Gastrocnemius medialis (tissue), 4 donors: ENCODE measurements around the gene ELOVL7. TPM values are rescaled to one million over a fixed set of nuclear protein-coding genes. Genes with fewer than 3 reads are reported as not detected.

Source experiments
- ATAC-seq, 2 donors: fragments of 150-250 bp; one replicate each; pipeline ENCODE4 v1.9.1; 2016
- DNase-seq, 2 donors: peaks; one replicate each; pipeline ENCODE4 v3.0.0-alpha.2; 2019
- H3K27ac ChIP-seq, 4 donors: fragments of 200-600 bp; sonication (generic); 1 replicate in 1 of 4; 2 replicates in 3 of 4; pipeline ENCODE4 v1.5.1; 2016 to 2018; ENCODE audit warnings: mild to moderate bottlenecking in 2 of 4, moderate library complexity in 1 of 4
- H3K27me3 ChIP-seq, 3 donors: fragments of 200-600 bp; sonication (generic) in 2 of 3; 1 replicate in 1 of 3; 2 replicates in 2 of 3; pipeline versions ENCODE4 v1.5.1 to v1.6.0; 2016 to 2019; ENCODE audit warnings: mild to moderate bottlenecking in 1 of 3, moderate library complexity in 1 of 3
- H3K36me3 ChIP-seq, 2 donors: fragments of 200-600 bp; sonication (generic) in 1 of 2; one replicate each; pipeline ENCODE4 v1.5.1; 2017 to 2018
- H3K4me1 ChIP-seq, 2 donors: fragments of 200-600 bp; sonication (generic) in 1 of 2; one replicate each; pipeline ENCODE4 v1.5.1; 2016 to 2017; ENCODE audit warnings: mild to moderate bottlenecking in 2 of 2
- H3K4me3 ChIP-seq, 4 donors: fragments of 200-600 bp; sonication (generic) in 3 of 4; 1 replicate in 1 of 4; 2 replicates in 3 of 4; pipeline ENCODE4 v1.5.1; 2016 to 2019; ENCODE audit warnings: mild to moderate bottlenecking in 2 of 4
- H3K9me3 ChIP-seq, 3 donors: fragments of 200-600 bp; sonication (generic) in 2 of 3; 1 replicate in 1 of 3; 2 replicates in 2 of 3; pipeline ENCODE4 v1.5.1; 2016 to 2019
- POLR2A ChIP-seq, 2 donors: fragments of 450-650 bp; IDR thresholded peaks; one replicate each; pipeline ENCODE4 v1.6.1; 2017; ENCODE audit warnings: antibody characterized with exemption in 2 of 2, mild to moderate bottlenecking in 2 of 2, moderate library complexity in 2 of 2
- in situ Hi-C, 4 donors: fragments of 200-750 bp; cut with MboI; loops; one replicate each; pipeline versions ENCODE4 v1.15.0 to v1.8.0; 2017; ENCODE audit warnings: low sequenced_read_pairs in 4 of 4
- intact Hi-C: fragments of 100-400 bp; cut with DNase I; formaldehyde crosslinking; loops from one replicate; pipeline ENCODE4 v1.15.1; 2023; ENCODE audit warnings: low total_unique reads
- total RNA-seq, 4 donors: library from RNA; depleted of rRNA; stranded (reverse); fragments of >200 nt; gene quantifications; one replicate each; pipeline versions ENCODE4 v1.1.0 to v1.2.3, GENCODE V29; 2016
- TF ChIP-seq, protein P1 (sequence below), 5 experiments: fragments of 450-650 bp in 3 of 5; fragments of 200-600 bp in 2 of 5; sonication (generic) in 2 of 5; IDR thresholded peaks in 4 of 5; conservative IDR thresholded peaks in 1 of 5; 1 replicate in 4 of 5; 2 replicates in 1 of 5; pipeline ENCODE4 v1.5.1; 2016 to 2019; ENCODE audit warnings: antibody characterized with exemption in 5 of 5, mild to moderate bottlenecking in 3 of 5, moderate library complexity in 3 of 5

The ELOVL7 gene
- total RNA-seq, 4 donors from 2014 or later = 0.53 to 1.0 (median 0.83) TPM

DNA sequence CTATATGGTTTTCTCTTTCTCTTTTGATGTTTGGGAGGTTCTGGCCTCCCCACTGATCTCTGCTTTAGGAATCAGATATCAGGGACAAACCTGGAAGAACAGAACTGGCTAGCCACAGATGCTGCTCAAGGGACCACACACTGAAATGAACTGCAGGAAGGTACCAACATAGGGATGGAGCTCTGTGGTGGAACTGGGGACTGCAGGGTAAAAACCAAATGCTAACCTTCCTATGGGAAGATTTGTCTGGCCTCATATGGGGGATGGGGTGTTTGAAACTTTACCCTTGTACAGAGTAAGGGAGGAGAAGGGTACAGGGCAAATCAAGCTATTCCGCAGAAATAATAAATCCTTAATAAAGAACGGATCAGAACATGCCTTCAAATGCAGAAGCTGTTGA is 49.4 kb downstream of the ELOVL7 start:
- no peak overlapping the region for H3K27ac ChIP-seq
- no peaks in the 10 kb centered on the region for H3K27me3 ChIP-seq
- no peaks in the 10 kb centered on the region for H3K36me3 ChIP-seq
- no peaks in the 10 kb centered on the region for H3K9me3 ChIP-seq
- in situ Hi-C loops = no loop called here
- DNase-seq = no peak
- no peak overlapping the region for H3K4me3 ChIP-seq
- intact Hi-C loops = no loop called here
- TF ChIP-seq POLR2A (IDR thresholded peaks at IDR 0.05) = no peak
- TF ChIP-seq, protein P1, sequence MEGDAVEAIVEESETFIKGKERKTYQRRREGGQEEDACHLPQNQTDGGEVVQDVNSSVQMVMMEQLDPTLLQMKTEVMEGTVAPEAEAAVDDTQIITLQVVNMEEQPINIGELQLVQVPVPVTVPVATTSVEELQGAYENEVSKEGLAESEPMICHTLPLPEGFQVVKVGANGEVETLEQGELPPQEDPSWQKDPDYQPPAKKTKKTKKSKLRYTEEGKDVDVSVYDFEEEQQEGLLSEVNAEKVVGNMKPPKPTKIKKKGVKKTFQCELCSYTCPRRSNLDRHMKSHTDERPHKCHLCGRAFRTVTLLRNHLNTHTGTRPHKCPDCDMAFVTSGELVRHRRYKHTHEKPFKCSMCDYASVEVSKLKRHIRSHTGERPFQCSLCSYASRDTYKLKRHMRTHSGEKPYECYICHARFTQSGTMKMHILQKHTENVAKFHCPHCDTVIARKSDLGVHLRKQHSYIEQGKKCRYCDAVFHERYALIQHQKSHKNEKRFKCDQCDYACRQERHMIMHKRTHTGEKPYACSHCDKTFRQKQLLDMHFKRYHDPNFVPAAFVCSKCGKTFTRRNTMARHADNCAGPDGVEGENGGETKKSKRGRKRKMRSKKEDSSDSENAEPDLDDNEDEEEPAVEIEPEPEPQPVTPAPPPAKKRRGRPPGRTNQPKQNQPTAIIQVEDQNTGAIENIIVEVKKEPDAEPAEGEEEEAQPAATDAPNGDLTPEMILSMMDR (IDR thresholded peaks at IDR 0.05 in 4 of 5, conservative IDR thresholded peaks at IDR 0.05 in 1 of 5) = no peak
- ATAC-seq = no peak
- no peaks in the 10 kb centered on the region for H3K4me1 ChIP-seq

DNA sequence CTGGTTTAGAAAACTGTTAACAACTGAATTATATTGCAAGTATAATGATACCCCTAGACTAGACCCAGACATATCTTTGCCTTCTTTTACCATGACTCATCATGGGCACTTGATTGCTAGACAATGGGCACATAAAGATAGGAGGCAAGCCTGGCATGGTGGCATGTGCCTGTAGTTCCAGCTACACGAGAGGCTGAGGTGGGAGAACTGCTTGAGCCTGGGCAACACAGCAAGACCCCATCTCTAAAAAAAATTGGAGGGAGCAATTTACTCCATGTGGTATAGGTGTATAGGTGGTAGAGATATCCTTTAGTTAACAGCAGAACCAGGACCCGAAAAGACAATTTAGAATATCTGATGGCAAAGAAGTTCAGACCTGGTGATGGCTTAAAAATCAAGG is 51.6 kb downstream of the ELOVL7 start:
- H3K27me3 ChIP-seq = no peaks in the 10 kb centered on the region
- DNase-seq (no peak), ATAC-seq (no peak)
- no peaks in the 10 kb centered on the region for H3K36me3 ChIP-seq
- no peaks in the 10 kb centered on the region for H3K4me1 ChIP-seq
- no peaks in the 10 kb centered on the region for H3K9me3 ChIP-seq
- no peak for TF ChIP-seq POLR2A (IDR thresholded peaks at IDR 0.05)
- TF ChIP-seq, protein P1 (IDR thresholded peaks at IDR 0.05 in 4 of 5, conservative IDR thresholded peaks at IDR 0.05 in 1 of 5) = no peak
- no peak overlapping the region for H3K27ac ChIP-seq
- in situ Hi-C loops (no loop called here), intact Hi-C loops (no loop called here)
- no peak overlapping the region for H3K4me3 ChIP-seq

DNA sequence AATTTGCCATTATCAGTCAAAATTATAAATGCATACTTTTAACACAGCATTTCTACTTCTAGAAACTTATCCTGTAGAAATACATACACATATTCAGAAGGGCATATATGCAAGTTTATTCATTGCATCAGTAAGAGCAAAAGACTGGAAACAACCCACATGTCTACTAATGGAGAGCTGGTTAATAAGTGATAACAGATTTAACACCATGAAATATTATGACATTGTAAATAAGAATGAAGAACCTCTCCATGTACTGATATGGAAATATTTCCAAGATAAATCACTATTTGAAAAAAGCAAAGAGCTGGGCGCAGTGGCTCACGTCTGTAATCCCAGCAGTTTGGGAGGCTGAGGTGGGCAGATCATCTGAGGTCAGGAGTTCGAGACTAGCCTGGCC is 54.5 kb downstream of the ELOVL7 start:
- in situ Hi-C loops = no loop called here
- intact Hi-C loops = no loop called here

DNA sequence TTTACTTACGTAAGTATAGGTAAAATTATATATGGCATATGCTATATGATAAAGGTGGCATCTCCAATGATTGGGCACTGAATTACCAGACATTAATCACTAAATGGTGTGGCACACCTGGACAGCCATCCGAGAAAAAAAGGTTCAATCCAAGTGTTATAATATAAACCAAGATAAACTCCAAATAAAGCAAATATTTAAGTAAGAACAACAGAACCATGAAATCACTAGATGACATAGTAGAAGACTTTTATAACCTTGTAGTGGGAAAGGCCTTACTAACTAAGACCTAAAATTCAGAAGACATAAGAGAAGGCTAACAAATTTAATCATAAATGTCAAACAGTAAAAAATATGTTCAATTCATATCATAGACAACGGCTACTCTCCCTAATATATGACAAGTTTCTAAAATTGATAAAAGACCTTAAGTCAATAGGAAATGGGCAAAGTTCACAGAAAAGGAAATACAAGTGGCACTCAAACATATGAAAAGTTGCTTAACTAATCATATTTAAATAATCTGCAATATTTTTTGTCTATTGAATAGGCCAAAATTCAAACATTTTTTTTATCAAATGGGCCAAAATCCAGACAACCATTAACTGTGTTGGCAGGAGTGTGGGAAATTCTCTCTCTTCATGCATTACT is 55.1 kb downstream of the ELOVL7 start:
- in situ Hi-C loops (no loop called here), intact Hi-C loops (no loop called here)
- H3K9me3 ChIP-seq = no peaks in the 10 kb centered on the region
- no peaks in the 10 kb centered on the region for H3K36me3 ChIP-seq
- ATAC-seq (no peak), DNase-seq (no peak)
- no peaks in the 10 kb centered on the region for H3K27me3 ChIP-seq
- no peaks in the 10 kb centered on the region for H3K4me1 ChIP-seq
- no peak overlapping the region for H3K4me3 ChIP-seq
- TF ChIP-seq, protein P1 (IDR thresholded peaks at IDR 0.05 in 4 of 5, conservative IDR thresholded peaks at IDR 0.05 in 1 of 5) = no peak
- TF ChIP-seq POLR2A (IDR thresholded peaks at IDR 0.05) = no peak
- H3K27ac ChIP-seq = no peak overlapping the region

More for the DNA sequence above, 54.5 kb downstream of the ELOVL7 start:
- Histone ChIP-seq H3K4me1 (no peaks in the 10 kb centered on the region), H3K9me3 (no peaks in the 10 kb centered on the region), H3K36me3 (no peaks in the 10 kb centered on the region), H3K27me3 (no peaks in the 10 kb centered on the region), H3K4me3 (no peak overlapping the region), H3K27ac (no peak overlapping the region)
- no peak for TF ChIP-seq POLR2A (IDR thresholded peaks at IDR 0.05)
- TF ChIP-seq, protein P1 (IDR thresholded peaks at IDR 0.05 in 4 of 5, conservative IDR thresholded peaks at IDR 0.05 in 1 of 5) = no peak
- DNase-seq (no peak), ATAC-seq (no peak)

DNA sequence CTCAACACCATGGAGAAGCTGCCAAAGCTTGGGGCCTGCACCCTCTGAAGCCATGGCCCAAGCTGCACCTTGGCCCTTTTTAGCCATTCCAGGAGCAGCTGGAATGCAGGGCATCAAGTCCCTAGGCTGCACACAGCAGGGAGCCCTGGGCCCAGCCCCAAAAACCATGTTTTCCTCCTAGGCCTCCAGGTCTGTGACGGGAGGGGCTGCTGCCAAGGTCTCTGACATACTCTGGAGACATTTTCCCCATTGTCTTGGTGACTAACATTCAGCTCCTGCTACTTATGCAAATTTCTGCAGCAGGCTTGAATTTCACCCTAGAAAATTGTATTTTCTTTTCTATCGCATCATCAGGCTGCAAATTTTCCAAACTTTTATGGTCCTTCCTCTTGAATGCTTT is 64.6 kb downstream of the ELOVL7 start:
- no peaks in the 10 kb centered on the region for H3K4me1 ChIP-seq
- no peak overlapping the region for H3K27ac ChIP-seq
- intact Hi-C loops (no loop called here), in situ Hi-C loops (no loop called here)
- TF ChIP-seq, protein P1 (IDR thresholded peaks at IDR 0.05 in 4 of 5, conservative IDR thresholded peaks at IDR 0.05 in 1 of 5) = no peak
- TF ChIP-seq POLR2A (IDR thresholded peaks at IDR 0.05) = no peak
- H3K9me3 ChIP-seq = no peaks in the 10 kb centered on the region
- no peak overlapping the region for H3K4me3 ChIP-seq
- H3K27me3 ChIP-seq = no peaks in the 10 kb centered on the region
- DNase-seq (no peak), ATAC-seq (no peak)
- no peaks in the 10 kb centered on the region for H3K36me3 ChIP-seq
